Mucosa of descending colon (tissue), 3 donors: ENCODE measurements around the gene MRPL37. TPM values are rescaled to one million over a fixed set of nuclear protein-coding genes. Genes with fewer than 3 reads are reported as not detected.

Experiments
- ATAC-seq: fragments of 200-7000 bp; cut with Tn5 transposase; one replicate; pipeline ENCODE4 v1.9.1; 2020; ENCODE audit warnings: mild to moderate bottlenecking, moderate library complexity
- DNase-seq, 3 donors: peaks; one replicate each; pipeline ENCODE4 v3.0.0-alpha.2; 2020
- H3K36me3 ChIP-seq: fragments of 200-600 bp; one replicate; pipeline ENCODE4 v1.8.0; 2021; ENCODE audit warnings: low read depth, mild to moderate bottlenecking
- H3K4me1 ChIP-seq: fragments of 200-600 bp; one replicate; pipeline ENCODE4 v1.8.0; 2021; ENCODE audit warnings: low read depth, mild to moderate bottlenecking
- H3K4me3 ChIP-seq: fragments of 200-600 bp; one replicate; pipeline ENCODE4 v1.8.0; 2021; ENCODE audit warnings: mild to moderate bottlenecking
- H3K9me3 ChIP-seq: fragments of 200-600 bp; one replicate; pipeline ENCODE4 v1.8.0; 2021; ENCODE audit warnings: mild to moderate bottlenecking
- intact Hi-C, 2 donors: fragments of 100-400 bp; cut with DNase I in 1 of 2; cut with micrococcal nuclease in 1 of 2; formaldehyde crosslinking; loops; one replicate each; pipeline versions ENCODE4 v1.11.0 to v1.11.1; 2022; cut with DNase I, micrococcal nuclease
- total RNA-seq, 3 donors: library from RNA; stranded (reverse); fragmentation: NEBNext Ultra II Directional in 2 of 3; extraction: Animal tissue kit (Norgen Biotek cat#: 25700) in 2 of 3; gene quantifications; one replicate each; pipeline versions ENCODE4 v1.2.1 to v1.2.4, GENCODE V29; 2021 to 2023
- TF ChIP-seq, protein P1 (sequence below): fragments of 200-600 bp; IDR thresholded peaks from one replicate; pipeline ENCODE4 v1.8.0; 2022; ENCODE audit warnings: antibody characterized with exemption, mild to moderate bottlenecking
- donor health status: DM: no; HTN: no; CAD: no; lungs with moderate emphysema.
- donor health status: DM: no; HTN: no; CAD: no.
- donor health status: DM: no; HTN: yes; CAD: no.

Gene MRPL37
- total RNA-seq, 3 donors from 2014 or later: 46.5 to 84.7 (median 58.8) TPM

DNA sequence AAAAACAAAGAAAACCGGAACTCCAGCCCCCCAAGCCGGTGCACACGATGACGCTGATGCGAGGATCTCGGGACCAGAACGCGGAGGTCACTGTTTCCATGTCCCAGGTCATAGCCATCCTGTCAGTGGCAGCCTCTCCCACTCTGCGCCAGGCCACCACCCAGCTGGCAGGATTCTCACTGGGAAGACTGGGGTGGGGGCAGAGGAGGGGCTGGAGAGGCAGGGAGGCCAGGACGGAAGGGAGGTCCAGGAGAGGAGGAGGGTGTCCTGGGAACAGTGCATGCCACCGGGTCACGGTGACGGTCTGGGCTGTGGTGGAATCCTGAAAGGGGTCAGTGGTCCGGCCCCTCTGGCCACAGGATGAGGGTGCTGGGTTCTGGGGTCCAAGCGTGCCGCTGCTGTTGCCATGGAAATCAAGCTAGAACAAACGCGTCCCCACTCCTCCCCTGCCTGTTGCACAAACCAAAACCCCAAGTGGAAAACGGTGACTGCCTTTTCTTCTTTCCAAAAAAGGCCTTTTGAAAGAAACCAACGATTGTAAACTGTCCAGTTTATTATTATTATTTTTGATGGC is 26.1 kb downstream of the MRPL37 start:
- no peak overlapping the region for H3K4me3 ChIP-seq
- no peaks in the 10 kb centered on the region for H3K9me3 ChIP-seq
- intact Hi-C loops: no loop called here
- no peak for DNase-seq
- ATAC-seq: no peak
- TF ChIP-seq, protein P1, sequence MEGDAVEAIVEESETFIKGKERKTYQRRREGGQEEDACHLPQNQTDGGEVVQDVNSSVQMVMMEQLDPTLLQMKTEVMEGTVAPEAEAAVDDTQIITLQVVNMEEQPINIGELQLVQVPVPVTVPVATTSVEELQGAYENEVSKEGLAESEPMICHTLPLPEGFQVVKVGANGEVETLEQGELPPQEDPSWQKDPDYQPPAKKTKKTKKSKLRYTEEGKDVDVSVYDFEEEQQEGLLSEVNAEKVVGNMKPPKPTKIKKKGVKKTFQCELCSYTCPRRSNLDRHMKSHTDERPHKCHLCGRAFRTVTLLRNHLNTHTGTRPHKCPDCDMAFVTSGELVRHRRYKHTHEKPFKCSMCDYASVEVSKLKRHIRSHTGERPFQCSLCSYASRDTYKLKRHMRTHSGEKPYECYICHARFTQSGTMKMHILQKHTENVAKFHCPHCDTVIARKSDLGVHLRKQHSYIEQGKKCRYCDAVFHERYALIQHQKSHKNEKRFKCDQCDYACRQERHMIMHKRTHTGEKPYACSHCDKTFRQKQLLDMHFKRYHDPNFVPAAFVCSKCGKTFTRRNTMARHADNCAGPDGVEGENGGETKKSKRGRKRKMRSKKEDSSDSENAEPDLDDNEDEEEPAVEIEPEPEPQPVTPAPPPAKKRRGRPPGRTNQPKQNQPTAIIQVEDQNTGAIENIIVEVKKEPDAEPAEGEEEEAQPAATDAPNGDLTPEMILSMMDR: no peak
- H3K36me3 ChIP-seq: no peaks in the 10 kb centered on the region
- H3K4me1 ChIP-seq: no peaks in the 10 kb centered on the region

DNA sequence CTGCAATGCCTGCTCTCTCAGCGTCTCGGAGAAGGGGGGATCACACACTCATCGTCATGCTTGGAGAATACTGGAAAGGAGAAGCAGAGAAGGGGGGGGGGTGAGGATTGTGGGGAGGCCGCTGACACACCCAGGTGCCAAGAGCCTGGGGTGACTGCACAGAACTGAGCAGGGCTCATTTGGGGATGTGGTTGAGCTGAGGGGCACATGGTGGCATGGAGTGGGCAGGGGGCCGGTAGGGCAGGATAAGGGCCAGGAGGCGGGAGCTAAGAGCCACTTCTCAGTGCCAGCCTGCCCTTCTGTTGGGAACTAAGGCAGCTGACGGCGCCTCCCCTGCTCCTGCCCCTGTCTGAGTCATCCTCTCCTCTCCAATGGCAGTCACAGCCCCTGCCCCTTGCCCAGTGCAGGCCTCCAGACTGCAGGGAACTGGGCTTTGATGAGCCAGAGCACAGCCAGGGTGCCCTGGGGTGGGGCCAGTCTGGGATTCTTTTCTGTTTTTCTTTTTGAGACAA is 27.2 kb downstream of the MRPL37 start:
- TF ChIP-seq, protein P1: no peak
- Histone ChIP-seq H3K36me3 (no peaks in the 10 kb centered on the region), H3K4me1 (no peaks in the 10 kb centered on the region), H3K4me3 (no peak overlapping the region), H3K9me3 (no peaks in the 10 kb centered on the region)
- peak; percentile 50 for ATAC-seq
- intact Hi-C loops: no loop called here
- DNase-seq: no peak

DNA sequence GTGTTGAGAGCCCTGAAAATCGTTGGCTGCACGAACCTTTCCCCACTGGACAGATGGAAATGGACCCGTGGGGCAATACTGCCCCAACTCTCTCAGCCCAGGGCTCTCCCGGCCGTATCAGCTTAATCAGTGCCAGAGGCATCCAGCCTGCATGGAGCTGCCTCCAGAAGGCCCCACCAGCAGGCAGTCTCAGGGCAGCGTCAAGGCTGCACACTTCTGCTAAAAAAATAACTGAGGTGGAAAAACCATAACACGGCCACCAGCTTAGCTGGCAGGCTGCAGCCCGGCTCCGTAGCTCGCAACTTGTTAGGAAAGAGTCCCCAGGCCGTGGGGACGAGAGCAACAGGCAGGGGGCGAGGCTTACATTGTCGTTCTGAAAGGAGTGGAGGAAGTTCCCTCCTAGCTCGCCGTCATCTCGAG is 27.9 kb downstream of the MRPL37 start:
- intact Hi-C loops: no loop called here
- H3K36me3 ChIP-seq: no peaks in the 10 kb centered on the region
- no peak overlapping the region for H3K4me3 ChIP-seq
- TF ChIP-seq, protein P1: no peak
- no peak for ATAC-seq
- DNase-seq: peak in 1 of 3 donors; percentile 10
- H3K4me1 ChIP-seq: no peaks in the 10 kb centered on the region
- no peaks in the 10 kb centered on the region for H3K9me3 ChIP-seq

DNA sequence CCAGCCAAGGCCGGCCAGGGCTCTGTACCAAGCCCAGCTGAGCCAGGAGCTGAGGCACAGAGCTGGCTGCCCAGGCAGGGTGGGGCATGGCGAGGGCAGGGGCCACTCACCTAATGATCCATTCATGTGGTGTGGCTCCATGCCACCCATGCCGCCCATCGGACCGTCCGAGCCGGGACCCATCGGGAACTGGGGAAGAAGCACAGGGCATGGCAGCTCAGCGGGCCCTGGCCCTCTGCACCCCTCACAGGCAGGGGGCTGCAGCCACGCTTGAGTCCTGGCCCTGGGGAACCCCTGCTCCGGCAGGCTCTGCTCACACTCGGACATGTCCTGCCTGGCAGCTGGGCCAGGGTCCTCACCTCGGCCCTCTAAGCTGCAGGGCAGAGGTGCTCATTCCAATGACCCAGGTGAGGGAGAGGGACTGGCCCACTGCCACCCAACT is 28.7 kb downstream of the MRPL37 start:
- H3K36me3 ChIP-seq: no peaks in the 10 kb centered on the region
- DNase-seq: no peak
- H3K9me3 ChIP-seq: no peaks in the 10 kb centered on the region
- H3K4me1 ChIP-seq: no peaks in the 10 kb centered on the region
- intact Hi-C loops: no loop called here
- TF ChIP-seq, protein P1: no peak
- peak; percentile 4 for ATAC-seq
- no peak overlapping the region for H3K4me3 ChIP-seq

DNA sequence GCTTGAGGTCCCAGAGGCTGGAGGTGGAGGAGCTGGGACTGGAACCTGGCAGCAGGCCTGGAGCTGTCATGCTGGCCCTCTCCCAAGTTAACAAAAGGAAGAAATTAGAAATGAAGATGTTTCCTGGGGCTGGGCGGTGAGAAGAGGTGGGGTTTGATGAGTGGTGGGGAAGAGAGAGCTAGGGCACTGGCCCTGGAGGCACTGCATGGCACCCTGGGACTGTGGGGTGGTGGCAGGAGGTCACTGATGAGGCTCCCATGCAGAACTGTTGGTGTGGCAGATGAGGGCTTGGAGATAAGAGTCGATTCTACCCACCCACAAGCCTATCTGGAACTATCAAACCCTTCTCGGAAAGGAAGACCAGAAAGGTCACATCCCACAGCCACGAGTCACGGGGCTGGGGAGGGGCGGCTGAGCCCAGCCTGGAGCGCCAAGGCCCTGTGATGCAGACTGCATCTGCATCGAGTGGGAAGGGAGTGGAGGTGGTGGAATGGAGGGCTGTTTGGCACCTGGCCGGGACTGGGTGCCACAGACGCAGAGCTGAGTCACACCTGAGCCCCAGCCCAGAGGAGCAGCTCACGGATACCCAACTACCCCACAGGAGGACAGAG is 29.4 kb downstream of the MRPL37 start:
- intact Hi-C loops: no loop called here
- Histone ChIP-seq H3K4me3 (no peak overlapping the region), H3K9me3 (no peaks in the 10 kb centered on the region), H3K36me3 (no peaks in the 10 kb centered on the region), H3K4me1 (no peaks in the 10 kb centered on the region)
- DNase-seq (no peak), ATAC-seq (peak; percentile 47)
- TF ChIP-seq, protein P1: no peak
